Neutrophil (primary cell): ENCODE measurements around the gene CXorf58.

Experiments used
- H3K27ac ChIP-seq: fragments of 200-600 bp; sonication (generic); 2 replicates; pipeline ENCODE4 v1.5.1; 2016; ENCODE audit warnings: mild to moderate bottlenecking, moderate library complexity
- H3K27me3 ChIP-seq: fragments of 200-600 bp; sonication (generic); 2 replicates; pipeline ENCODE4 v1.6.0; 2016; ENCODE audit warnings: mild to moderate bottlenecking
- H3K36me3 ChIP-seq: fragments of 200-600 bp; sonication (generic); 2 replicates; pipeline ENCODE4 v1.5.1; 2017
- H3K4me1 ChIP-seq, 2 experiments: fragments of 200-600 bp in 1 of 2; sonication (generic) in 1 of 2; 1 replicate in 1 of 2; 2 replicates in 1 of 2; pipeline versions ENCODE4 v1.5.1 to v1.6.1; 2013 to 2016; ENCODE audit warnings: low read depth in 1 of 2, low read length in 1 of 2, mild to moderate bottlenecking in 1 of 2, moderate library complexity in 1 of 2; ENCODE audit not compliant: control insufficient read depth in 1 of 2, insufficient read depth in 1 of 2
- H3K4me3 ChIP-seq, 2 experiments: fragments of 200-600 bp in 1 of 2; sonication (generic) in 1 of 2; 1 replicate in 1 of 2; 2 replicates in 1 of 2; pipeline ENCODE4 v1.5.1; 2013 to 2016; ENCODE audit warnings: low read depth in 1 of 2, low read length in 1 of 2, mild to moderate bottlenecking in 1 of 2, moderate library complexity in 1 of 2
- H3K9me3 ChIP-seq: fragments of 200-600 bp; sonication (generic); 2 replicates; pipeline ENCODE4 v1.5.1; 2016
- TF ChIP-seq, protein P1 (sequence below): fragments of 200-600 bp; sonication (generic); IDR thresholded peaks from 2 replicates; pipeline ENCODE4 v1.5.1; 2016; ENCODE audit warnings: antibody characterized with exemption

The CXorf58 gene

DNA sequence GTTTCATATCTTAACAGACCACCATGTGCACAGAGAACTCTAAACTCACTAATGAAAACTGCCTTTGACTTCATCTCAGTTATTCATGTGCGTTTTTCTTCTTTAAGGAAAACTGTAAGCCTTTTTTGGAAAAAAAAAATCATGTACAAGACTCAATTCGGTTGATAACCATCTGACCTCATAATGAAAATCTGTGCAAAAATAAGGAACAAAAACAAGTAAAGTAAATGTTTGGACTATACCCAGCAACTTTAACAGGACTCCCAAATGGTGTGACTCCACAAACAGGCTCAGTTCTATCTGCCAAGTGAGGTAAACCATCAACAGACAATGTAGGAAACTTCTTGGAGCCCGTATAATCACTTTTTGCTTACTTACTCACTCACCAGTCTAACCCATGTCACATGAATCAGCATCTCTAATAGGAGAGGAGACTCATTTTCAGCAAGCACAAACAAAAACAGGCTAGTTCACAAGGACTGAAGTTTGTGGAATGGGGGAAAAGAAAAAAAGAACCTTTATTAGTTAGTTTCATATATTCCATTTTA lies 9.3 kb upstream of the CXorf58 start:
- TF ChIP-seq, protein P1, sequence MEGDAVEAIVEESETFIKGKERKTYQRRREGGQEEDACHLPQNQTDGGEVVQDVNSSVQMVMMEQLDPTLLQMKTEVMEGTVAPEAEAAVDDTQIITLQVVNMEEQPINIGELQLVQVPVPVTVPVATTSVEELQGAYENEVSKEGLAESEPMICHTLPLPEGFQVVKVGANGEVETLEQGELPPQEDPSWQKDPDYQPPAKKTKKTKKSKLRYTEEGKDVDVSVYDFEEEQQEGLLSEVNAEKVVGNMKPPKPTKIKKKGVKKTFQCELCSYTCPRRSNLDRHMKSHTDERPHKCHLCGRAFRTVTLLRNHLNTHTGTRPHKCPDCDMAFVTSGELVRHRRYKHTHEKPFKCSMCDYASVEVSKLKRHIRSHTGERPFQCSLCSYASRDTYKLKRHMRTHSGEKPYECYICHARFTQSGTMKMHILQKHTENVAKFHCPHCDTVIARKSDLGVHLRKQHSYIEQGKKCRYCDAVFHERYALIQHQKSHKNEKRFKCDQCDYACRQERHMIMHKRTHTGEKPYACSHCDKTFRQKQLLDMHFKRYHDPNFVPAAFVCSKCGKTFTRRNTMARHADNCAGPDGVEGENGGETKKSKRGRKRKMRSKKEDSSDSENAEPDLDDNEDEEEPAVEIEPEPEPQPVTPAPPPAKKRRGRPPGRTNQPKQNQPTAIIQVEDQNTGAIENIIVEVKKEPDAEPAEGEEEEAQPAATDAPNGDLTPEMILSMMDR: no peak
- H3K27ac ChIP-seq: no peak overlapping the region
- H3K27me3 ChIP-seq: no peaks in the 10 kb centered on the region
- H3K9me3 ChIP-seq: no peaks in the 10 kb centered on the region
- H3K4me1 ChIP-seq: peaks cover 28% of the 10 kb centered on the region in 2 experiments
- no peaks in the 10 kb centered on the region for H3K36me3 ChIP-seq
- H3K4me3 ChIP-seq: no peak overlapping the region

DNA sequence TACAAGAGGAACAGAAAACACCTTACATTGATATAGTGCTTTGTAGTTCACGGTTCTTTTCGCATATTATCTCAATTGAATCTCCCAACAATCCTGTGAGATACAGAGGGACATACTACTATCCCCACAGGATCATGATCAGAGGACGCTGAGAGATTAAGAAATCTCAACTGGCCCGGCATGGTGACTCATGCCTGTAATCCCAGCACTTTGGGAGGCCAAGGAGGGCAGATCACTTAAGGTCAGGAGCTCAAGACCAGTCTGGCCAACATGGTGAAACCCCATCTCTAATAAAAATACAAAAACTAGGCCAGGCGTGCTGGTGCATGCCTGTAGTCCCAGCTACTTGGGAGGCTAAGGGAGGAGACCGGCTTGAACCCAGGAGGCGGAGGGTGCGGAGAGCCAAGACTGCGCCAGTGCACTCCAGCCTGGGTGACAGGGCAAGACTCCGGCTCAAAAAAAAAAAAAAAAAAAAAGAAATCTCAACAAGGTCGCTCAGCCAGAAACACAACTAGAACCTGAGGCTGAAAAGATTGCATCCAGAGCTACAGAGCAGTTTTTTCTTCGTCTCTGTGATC lies 7.5 kb upstream of the CXorf58 start:
- no peaks in the 10 kb centered on the region for H3K27me3 ChIP-seq
- no peak overlapping the region for H3K4me3 ChIP-seq
- peak overlapping the region; percentile 96 for H3K27ac ChIP-seq
- no peaks in the 10 kb centered on the region for H3K36me3 ChIP-seq
- H3K9me3 ChIP-seq: no peaks in the 10 kb centered on the region
- peaks cover 28% of the 10 kb centered on the region in 2 experiments for H3K4me1 ChIP-seq
- TF ChIP-seq, protein P1: no peak

DNA sequence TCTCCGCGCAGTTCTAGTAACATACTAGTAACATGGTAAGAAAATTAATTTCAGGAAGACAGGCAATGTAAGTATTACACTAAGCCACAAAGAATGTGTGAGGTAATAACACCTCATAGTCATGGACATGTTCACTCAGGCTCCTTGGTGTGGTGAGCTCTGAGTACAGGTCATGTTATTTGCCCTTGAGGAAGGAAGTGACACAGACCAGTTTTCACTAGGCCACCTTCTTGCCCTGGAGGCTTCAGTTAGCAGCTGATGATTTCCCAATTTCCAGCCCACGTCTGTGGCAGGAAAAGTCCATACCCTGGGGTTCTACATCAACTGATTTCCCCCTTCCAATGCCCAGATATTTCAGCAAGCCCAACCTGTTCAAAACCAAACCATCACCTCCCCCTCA lies 6.7 kb upstream of the CXorf58 start:
- H3K4me3 ChIP-seq: peak overlapping the region; percentile 6 to 21
- TF ChIP-seq, protein P1: peak; percentile 44
- H3K27ac ChIP-seq: peak overlapping the region; percentile 96
- no peaks in the 10 kb centered on the region for H3K27me3 ChIP-seq
- H3K4me1 ChIP-seq: peaks cover 28% of the 10 kb centered on the region in 2 experiments
- H3K36me3 ChIP-seq: no peaks in the 10 kb centered on the region
- H3K9me3 ChIP-seq: no peaks in the 10 kb centered on the region

- no peaks in the 10 kb centered on the region for H3K9me3 ChIP-seq
- TF ChIP-seq, protein P1: no peak
- H3K27ac ChIP-seq: peak overlapping the region; percentile 96
- H3K27me3 ChIP-seq: no peaks in the 10 kb centered on the region
- H3K4me1 ChIP-seq: peaks cover 28 to 29% of the 10 kb centered on the region in 2 experiments
- peak overlapping the region; percentile 4 to 21 for H3K4me3 ChIP-seq
- H3K36me3 ChIP-seq: no peaks in the 10 kb centered on the region
Measured at GRCh38 chrX:23901805-23902204, 6.0 kb upstream of the CXorf58 start.

- Histone ChIP-seq H3K4me3 (no peak overlapping the region), H3K4me1 (peaks cover 33 to 34% of the 10 kb centered on the region in 2 experiments), H3K9me3 (no peaks in the 10 kb centered on the region), H3K27me3 (no peaks in the 10 kb centered on the region), H3K36me3 (no peaks in the 10 kb centered on the region), H3K27ac (peak overlapping the region; percentile 96)
- TF ChIP-seq, protein P1: peak; percentile 58
Measured at GRCh38 chrX:23902419-23902818, 5.4 kb upstream of the CXorf58 start.
